Measurements from ENCODE around the gene SCG5.

- TF ChIP-seq, protein P1, sequence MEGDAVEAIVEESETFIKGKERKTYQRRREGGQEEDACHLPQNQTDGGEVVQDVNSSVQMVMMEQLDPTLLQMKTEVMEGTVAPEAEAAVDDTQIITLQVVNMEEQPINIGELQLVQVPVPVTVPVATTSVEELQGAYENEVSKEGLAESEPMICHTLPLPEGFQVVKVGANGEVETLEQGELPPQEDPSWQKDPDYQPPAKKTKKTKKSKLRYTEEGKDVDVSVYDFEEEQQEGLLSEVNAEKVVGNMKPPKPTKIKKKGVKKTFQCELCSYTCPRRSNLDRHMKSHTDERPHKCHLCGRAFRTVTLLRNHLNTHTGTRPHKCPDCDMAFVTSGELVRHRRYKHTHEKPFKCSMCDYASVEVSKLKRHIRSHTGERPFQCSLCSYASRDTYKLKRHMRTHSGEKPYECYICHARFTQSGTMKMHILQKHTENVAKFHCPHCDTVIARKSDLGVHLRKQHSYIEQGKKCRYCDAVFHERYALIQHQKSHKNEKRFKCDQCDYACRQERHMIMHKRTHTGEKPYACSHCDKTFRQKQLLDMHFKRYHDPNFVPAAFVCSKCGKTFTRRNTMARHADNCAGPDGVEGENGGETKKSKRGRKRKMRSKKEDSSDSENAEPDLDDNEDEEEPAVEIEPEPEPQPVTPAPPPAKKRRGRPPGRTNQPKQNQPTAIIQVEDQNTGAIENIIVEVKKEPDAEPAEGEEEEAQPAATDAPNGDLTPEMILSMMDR (IDR thresholded peaks at IDR 0.05) = no peak
- TF ChIP-seq POLR2AphosphoS5 (IDR thresholded peaks at IDR 0.05; ENCODE audit: insufficient read depth in 1 of 2, low read depth in 1 of 2) (no peak), POLR2A (IDR thresholded peaks at IDR 0.05) (no peak)
Measured at GRCh38 chr15:32637704-32638103, 3.8 kb upstream of the SCG5 start.

Data from vagina (tissue), 2 donors.